Neuronal stem cell (in vitro differentiated cells): ENCODE results near the gene ZBTB49.

Experiments used
- DNase-seq: peaks from one replicate; pipeline ENCODE4 v3.0.0-alpha.2; 2013; ENCODE audit warnings: low spot score
- H2AFZ ChIP-seq: one replicate; pipeline ENCODE4 v1.6.1; 2013; ENCODE audit warnings: mild to moderate bottlenecking, low read length, inconsistent platforms
- H2AK5ac ChIP-seq: 2 replicates; pipeline ENCODE4 v1.6.1; 2013; ENCODE audit warnings: low read depth, mild to moderate bottlenecking, inconsistent platforms, low read length, moderate library complexity, mixed read lengths
- H2BK120ac ChIP-seq: 2 replicates; pipeline ENCODE4 v1.6.1; 2013; ENCODE audit warnings: low read depth, mild to moderate bottlenecking, inconsistent platforms, low read length, moderate library complexity, mixed read lengths
- H2BK12ac ChIP-seq: one replicate; pipeline ENCODE4 v1.6.1; 2013; ENCODE audit warnings: low read length, inconsistent platforms
- H2BK15ac ChIP-seq: 2 replicates; pipeline ENCODE4 v1.6.1; 2013; ENCODE audit warnings: mild to moderate bottlenecking, low read length, inconsistent platforms, mixed read lengths
- H2BK5ac ChIP-seq: one replicate; pipeline ENCODE4 v1.6.1; 2013; ENCODE audit warnings: inconsistent platforms, mild to moderate bottlenecking, low read length, moderate library complexity
- H3K14ac ChIP-seq: one replicate; pipeline ENCODE4 v1.6.1; 2013; ENCODE audit warnings: low read length, inconsistent platforms
- H3K18ac ChIP-seq: 2 replicates; pipeline ENCODE4 v1.6.1; 2013; ENCODE audit warnings: low read length, inconsistent platforms
- H3K23ac ChIP-seq: 2 replicates; pipeline ENCODE4 v1.6.1; 2013; ENCODE audit warnings: low read depth, mild to moderate bottlenecking, mixed read lengths, low read length, inconsistent platforms; ENCODE audit not compliant: poor library complexity
- H3K27ac ChIP-seq: replicated peaks from 3 replicates; pipeline ENCODE4 v1.5.1; 2013; ENCODE audit warnings: low read length, inconsistent platforms
- H3K27me3 ChIP-seq, 3 experiments: 2 replicates each; pipeline ENCODE4 v1.6.1; 2013; ENCODE audit warnings: low read length in 3 of 3, mild to moderate bottlenecking in 2 of 3, inconsistent platforms in 1 of 3, low read depth in 1 of 3, mixed read lengths in 1 of 3, moderate library complexity in 1 of 3; ENCODE audit not compliant: control insufficient read depth in 3 of 3, insufficient read depth in 3 of 3
- H3K36me3 ChIP-seq, 2 donors: replicated peaks in 1 of 2; 2 replicates each; pipeline ENCODE4 v1.6.1; 2013; ENCODE audit warnings: low read length in 2 of 2; ENCODE audit not compliant: control insufficient read depth in 2 of 2, insufficient read depth in 2 of 2
- H3K4ac ChIP-seq: 2 replicates; pipeline ENCODE4 v1.6.1; 2013; ENCODE audit warnings: inconsistent platforms, mild to moderate bottlenecking, low read length, moderate library complexity
- H3K4me1 ChIP-seq, 2 donors: 1 replicate in 1 of 2; 2 replicates in 1 of 2; pipeline ENCODE4 v1.6.1; 2013; ENCODE audit warnings: low read length in 2 of 2, low read depth in 1 of 2; ENCODE audit not compliant: control insufficient read depth in 2 of 2, insufficient read depth in 1 of 2
- H3K4me2 ChIP-seq: one replicate; pipeline ENCODE4 v1.6.1; 2013; ENCODE audit warnings: mild to moderate bottlenecking, low read length, inconsistent platforms; ENCODE audit not compliant: insufficient read depth, poor library complexity, severe bottlenecking
- H3K4me3 ChIP-seq, 2 donors: 2 replicates each; pipeline ENCODE4 v1.5.1; 2013; ENCODE audit warnings: low read length in 2 of 2, mild to moderate bottlenecking in 2 of 2, inconsistent platforms in 1 of 2, moderate library complexity in 1 of 2
- H3K79me1 ChIP-seq: one replicate; pipeline ENCODE4 v1.6.1; 2013; ENCODE audit warnings: low read depth, mild to moderate bottlenecking, inconsistent platforms, low read length, moderate library complexity
- H3K9ac ChIP-seq: one replicate; pipeline ENCODE4 v1.6.1; 2013; ENCODE audit warnings: mild to moderate bottlenecking, low read depth, low read length, inconsistent platforms; ENCODE audit not compliant: poor library complexity
- H3K9me3 ChIP-seq, 2 donors: replicated peaks in 1 of 2; 2 replicates each; pipeline versions ENCODE3 to v1.6.1; 2013; ENCODE audit warnings: low read length in 2 of 2, mild to moderate bottlenecking in 2 of 2, inconsistent platforms in 1 of 2, low read depth in 1 of 2, mixed read lengths in 1 of 2, moderate library complexity in 1 of 2; ENCODE audit not compliant: control insufficient read depth in 2 of 2, insufficient read depth in 1 of 2
- H4K8ac ChIP-seq: one replicate; pipeline ENCODE4 v1.6.1; 2013; ENCODE audit warnings: low read depth, mild to moderate bottlenecking, inconsistent platforms, low read length, moderate library complexity
- H4K91ac ChIP-seq: one replicate; pipeline ENCODE4 v1.6.1; 2013; ENCODE audit warnings: low read length, low read depth, mild to moderate bottlenecking, inconsistent platforms; ENCODE audit not compliant: poor library complexity
- WGBS, 2 donors: extraction: QIAGEN DNeasy Blood & Tissue Kit; methylation state at CpG; one replicate each; pipeline ENCODE4 v1.1.7; 2013; ENCODE audit warnings: missing lambda C conversion rate in 2 of 2, mixed read lengths in 1 of 2; ENCODE audit not compliant: insufficient read length in 2 of 2, insufficient replicate concordance in 1 of 2; ENCODE audit errors: extremely low coverage in 2 of 2; 5-methylcytosine and 5-hydroxymethylcytosine counted together

ZBTB49 gene

GRCh38 chr4:4274226-4274625 lies 15.8 kb upstream of the ZBTB49 start:
- Histone ChIP-seq H3K4ac (no peak overlapping the region), H3K27me3 (no peaks in the 10 kb centered on the region), H3K4me2 (no peak overlapping the region), H3K9ac (no peak overlapping the region), H3K4me1 (no peaks in the 10 kb centered on the region), H3K14ac (no peak overlapping the region), H3K27ac (no peak overlapping the region), H2AK5ac (no peak overlapping the region), H4K8ac (no peak overlapping the region), H2BK5ac (no peak overlapping the region), H3K36me3 (peaks cover 34 to 90% of the 10 kb centered on the region in 2 donors), H3K9me3 (no peaks in the 10 kb centered on the region), H3K79me1 (no peaks in the 10 kb centered on the region), H2AFZ (no peak overlapping the region), H3K18ac (no peak overlapping the region), H3K4me3 (peak overlapping the region in 1 of 2 donors; percentile 55), H3K23ac (no peak overlapping the region), H4K91ac (no peak overlapping the region), H2BK15ac (no peak overlapping the region), H2BK120ac (no peak overlapping the region), H2BK12ac (no peak overlapping the region)
- WGBS, 2 donors = no CpG with 5 or more reads among the region's 14 CpGs
- DNase-seq = no peak

- Histone ChIP-seq H3K36me3 (peaks cover 36 to 89% of the 10 kb centered on the region in 2 donors), H3K14ac (no peak overlapping the region), H2AFZ (no peak overlapping the region), H3K18ac (no peak overlapping the region), H4K8ac (no peak overlapping the region), H2BK15ac (no peak overlapping the region), H2AK5ac (no peak overlapping the region), H3K9ac (peak overlapping the region; percentile 68), H2BK120ac (no peak overlapping the region), H3K4ac (no peak overlapping the region), H3K23ac (peak overlapping the region; percentile 48), H3K4me3 (peak overlapping the region in 1 of 2 donors; percentile 1), H2BK12ac (no peak overlapping the region), H3K9me3 (no peaks in the 10 kb centered on the region), H3K27me3 (no peaks in the 10 kb centered on the region), H3K4me1 (no peaks in the 10 kb centered on the region), H2BK5ac (no peak overlapping the region), H3K27ac (no peak overlapping the region), H3K4me2 (no peak overlapping the region), H3K79me1 (no peaks in the 10 kb centered on the region), H4K91ac (no peak overlapping the region)
- no peak for DNase-seq
- no CpG with 5 or more reads among the region's 6 CpGs for WGBS, 2 donors
Observed at GRCh38 chr4:4277531-4277930, 12.5 kb upstream of the ZBTB49 start.

- Histone ChIP-seq H4K8ac (no peak overlapping the region), H3K27me3 (no peaks in the 10 kb centered on the region), H2BK15ac (no peak overlapping the region), H3K9me3 (no peaks in the 10 kb centered on the region), H2BK120ac (no peak overlapping the region), H4K91ac (no peak overlapping the region), H3K4ac (no peak overlapping the region), H2AFZ (no peak overlapping the region), H3K27ac (no peak overlapping the region), H2BK5ac (no peak overlapping the region), H2AK5ac (no peak overlapping the region), H3K79me1 (no peaks in the 10 kb centered on the region), H3K23ac (no peak overlapping the region), H3K4me2 (no peak overlapping the region), H3K14ac (no peak overlapping the region), H3K9ac (no peak overlapping the region), H3K4me3 (no peak overlapping the region), H3K18ac (no peak overlapping the region), H3K36me3 (peaks cover 36 to 90% of the 10 kb centered on the region in 2 donors), H2BK12ac (no peak overlapping the region), H3K4me1 (no peaks in the 10 kb centered on the region)
- 100% methylated on average over 1 of the region's 6 CpGs; no CpG with 5 or more reads in 1 of the 2 donors for WGBS, 2 donors
- DNase-seq = no peak
Observed at GRCh38 chr4:4281787-4282186, 8.3 kb upstream of the ZBTB49 start.

GRCh38 chr4:4284827-4285618 lies 5.0 kb upstream of the ZBTB49 start:
- no peak for DNase-seq
- no peak overlapping the region for H2AK5ac ChIP-seq
- H3K4me1 ChIP-seq = peaks cover 6 to 7% of the 10 kb centered on the region in 2 donors

More at GRCh38 chr4:4284827-4285618, 5.0 kb upstream of the ZBTB49 start:
- Histone ChIP-seq H2BK15ac (no peak overlapping the region), H2AFZ (no peak overlapping the region), H3K14ac (no peak overlapping the region), H3K36me3 (peaks cover 26 to 61% of the 10 kb centered on the region in 2 donors), H3K4ac (no peak overlapping the region), H3K18ac (no peak overlapping the region), H3K79me1 (peaks cover 10% of the 10 kb centered on the region), H3K9me3 (no peaks in the 10 kb centered on the region), H4K91ac (no peak overlapping the region), H4K8ac (no peak overlapping the region), H2BK12ac (no peak overlapping the region), H3K27me3 (no peaks in the 10 kb centered on the region), H3K4me2 (no peak overlapping the region), H3K27ac (no peak overlapping the region), H3K23ac (no peak overlapping the region), H2BK120ac (no peak overlapping the region), H3K9ac (no peak overlapping the region), H3K4me3 (no peak overlapping the region), H2BK5ac (no peak overlapping the region)
- no CpG with 5 or more reads among the region's 11 CpGs for WGBS, 2 donors
